NCI-H345 treated with DMSO at 0.1 percent for 48 hours (cell line): ENCODE measurements around the gene ZNHIT6.

Source experiments
- DNase-seq: peaks from one replicate; lab custom pipeline; 2025; ENCODE audit not compliant: unreplicated experiment; lab: John Stamatoyannopoulos, UW

Gene ZNHIT6

GRCh38 chr1:85623061-85623471, 85.2 kb downstream of the ZNHIT6 start:
- DNase-seq = no peak

- no peak for DNase-seq
Measured at GRCh38 chr1:85621430-85621829, 86.8 kb downstream of the ZNHIT6 start.

- no peak for DNase-seq
Measured at GRCh38 chr1:85617633-85618100, 90.6 kb downstream of the ZNHIT6 start.

GRCh38 chr1:85616736-85617135, 91.5 kb downstream of the ZNHIT6 start:
- DNase-seq = no peak

- DNase-seq = no peak
Measured at GRCh38 chr1:85616364-85616705, 91.9 kb downstream of the ZNHIT6 start.

- no peak for DNase-seq
Measured at GRCh38 chr1:85615586-85616363, 92.5 kb downstream of the ZNHIT6 start.

- no peak for DNase-seq
Measured at GRCh38 chr1:85612704-85613361, 95.4 kb downstream of the ZNHIT6 start.

GRCh38 chr1:85611856-85612255, 96.4 kb downstream of the ZNHIT6 start:
- no peak for DNase-seq

GRCh38 chr1:85611425-85611824, 96.8 kb downstream of the ZNHIT6 start:
- no peak for DNase-seq

GRCh38 chr1:85609976-85610375, 98.3 kb downstream of the ZNHIT6 start:
- no peak for DNase-seq

- DNase-seq = no peak
Measured at GRCh38 chr1:85608851-85609250, 99.4 kb downstream of the ZNHIT6 start.

- no peak for DNase-seq
Measured at GRCh38 chr1:85607921-85608265, 100.3 kb downstream of the ZNHIT6 start.

- DNase-seq = no peak
Measured at GRCh38 chr1:85607126-85607920, 100.9 kb downstream of the ZNHIT6 start.

- DNase-seq = no peak
Measured at GRCh38 chr1:85606414-85606800, 101.8 kb downstream of the ZNHIT6 start.

GRCh38 chr1:85605484-85606413, 102.5 kb downstream of the ZNHIT6 start:
- DNase-seq = no peak

GRCh38 chr1:85604298-85604997, 103.8 kb downstream of the ZNHIT6 start:
- DNase-seq = no peak

GRCh38 chr1:85603086-85603880, 105.0 kb downstream of the ZNHIT6 start:
- DNase-seq = no peak

GRCh38 chr1:85602571-85602970, 105.7 kb downstream of the ZNHIT6 start:
- DNase-seq = no peak

GRCh38 chr1:85601901-85602300, 106.3 kb downstream of the ZNHIT6 start:
- no peak for DNase-seq
